ENCODE data around the gene FIBP.

Gene FIBP

DNA sequence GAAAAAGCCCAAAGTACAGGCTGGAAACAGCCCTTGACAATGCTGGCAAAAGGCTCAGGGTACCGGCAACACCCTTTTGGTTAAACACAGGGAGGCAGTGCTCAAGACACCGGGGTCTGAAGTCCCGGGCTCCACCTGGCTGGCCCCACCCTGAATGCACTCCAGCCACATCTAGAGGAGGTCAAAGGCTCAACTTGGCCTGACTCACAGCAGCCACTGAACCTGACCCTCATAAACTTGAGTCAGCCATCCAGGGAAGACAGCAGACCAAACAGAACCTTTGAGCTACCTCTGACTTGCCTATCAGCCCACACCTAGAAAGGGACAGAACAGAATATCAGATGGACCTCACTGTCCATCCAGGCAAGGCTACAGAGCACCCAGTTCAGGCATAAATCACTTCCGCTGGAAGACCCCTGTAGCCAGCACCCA is 34.1 kb downstream of the FIBP start:
- Histone ChIP-seq H3K4me2 (ENCODE audit: low read depth, low read length, poor library complexity, severe bottlenecking) (peak overlapping the region; percentile 4), H3K4me1 (ENCODE audit: insufficient read depth, low read length, poor library complexity, severe bottlenecking) (peaks cover 30% of the 10 kb centered on the region), H4K20me1 (ENCODE audit: insufficient read depth, low read length, poor library complexity, severe bottlenecking) (peaks cover 68% of the 10 kb centered on the region), H3K9ac (ENCODE audit: low read depth, low read length, poor library complexity, severe bottlenecking) (no peak overlapping the region), H3K79me2 (ENCODE audit: insufficient read depth, low read length) (peaks cover 66% of the 10 kb centered on the region), H3F3A (ENCODE audit: low read depth) (0 out of 2 replicates have a peak, but pooled peaks cover 7% of the 10 kb centered on the region), H3K27me3 (ENCODE audit: insufficient read depth, low read length, poor library complexity, severe bottlenecking) (peaks cover 6% of the 10 kb centered on the region), H3K9me3 (ENCODE audit: insufficient read depth, low read depth, low read length) (peaks cover 5% of the 10 kb centered on the region; the same call in 1 of the 2 replicates), H3K4me3 (ENCODE audit: low read length, poor library complexity, severe bottlenecking) (no peak overlapping the region), H3K36me3 (ENCODE audit: insufficient read depth, low read length) (peaks cover 60% of the 10 kb centered on the region; the same call in 1 of the 2 replicates), H2AFZ (ENCODE audit: low read length) (no peak overlapping the region), H3K9me2 (replicated peaks; ENCODE audit: low read depth, low read length) (no peaks in the 10 kb centered on the region)
- TF ChIP-seq EZH2phosphoT487 (IDR thresholded peaks at IDR 0.05; ENCODE audit: borderline replicate concordance) = no peak
- TF ChIP-seq, protein P1, sequence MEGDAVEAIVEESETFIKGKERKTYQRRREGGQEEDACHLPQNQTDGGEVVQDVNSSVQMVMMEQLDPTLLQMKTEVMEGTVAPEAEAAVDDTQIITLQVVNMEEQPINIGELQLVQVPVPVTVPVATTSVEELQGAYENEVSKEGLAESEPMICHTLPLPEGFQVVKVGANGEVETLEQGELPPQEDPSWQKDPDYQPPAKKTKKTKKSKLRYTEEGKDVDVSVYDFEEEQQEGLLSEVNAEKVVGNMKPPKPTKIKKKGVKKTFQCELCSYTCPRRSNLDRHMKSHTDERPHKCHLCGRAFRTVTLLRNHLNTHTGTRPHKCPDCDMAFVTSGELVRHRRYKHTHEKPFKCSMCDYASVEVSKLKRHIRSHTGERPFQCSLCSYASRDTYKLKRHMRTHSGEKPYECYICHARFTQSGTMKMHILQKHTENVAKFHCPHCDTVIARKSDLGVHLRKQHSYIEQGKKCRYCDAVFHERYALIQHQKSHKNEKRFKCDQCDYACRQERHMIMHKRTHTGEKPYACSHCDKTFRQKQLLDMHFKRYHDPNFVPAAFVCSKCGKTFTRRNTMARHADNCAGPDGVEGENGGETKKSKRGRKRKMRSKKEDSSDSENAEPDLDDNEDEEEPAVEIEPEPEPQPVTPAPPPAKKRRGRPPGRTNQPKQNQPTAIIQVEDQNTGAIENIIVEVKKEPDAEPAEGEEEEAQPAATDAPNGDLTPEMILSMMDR (conservative IDR thresholded peaks at IDR 0.05; ENCODE audit: low read length) = no peak

- Histone ChIP-seq H3K9ac (ENCODE audit: low read depth, low read length, poor library complexity, severe bottlenecking) (no peak overlapping the region), H4K20me1 (ENCODE audit: insufficient read depth, low read length, poor library complexity, severe bottlenecking) (peaks cover 68% of the 10 kb centered on the region), H3K36me3 (ENCODE audit: insufficient read depth, low read length) (peaks cover 60% of the 10 kb centered on the region; the same call in 1 of the 2 replicates)
These were observed 34.9 kb downstream of the FIBP start for GRCh38 chr11:65853246-65853979.

DNA sequence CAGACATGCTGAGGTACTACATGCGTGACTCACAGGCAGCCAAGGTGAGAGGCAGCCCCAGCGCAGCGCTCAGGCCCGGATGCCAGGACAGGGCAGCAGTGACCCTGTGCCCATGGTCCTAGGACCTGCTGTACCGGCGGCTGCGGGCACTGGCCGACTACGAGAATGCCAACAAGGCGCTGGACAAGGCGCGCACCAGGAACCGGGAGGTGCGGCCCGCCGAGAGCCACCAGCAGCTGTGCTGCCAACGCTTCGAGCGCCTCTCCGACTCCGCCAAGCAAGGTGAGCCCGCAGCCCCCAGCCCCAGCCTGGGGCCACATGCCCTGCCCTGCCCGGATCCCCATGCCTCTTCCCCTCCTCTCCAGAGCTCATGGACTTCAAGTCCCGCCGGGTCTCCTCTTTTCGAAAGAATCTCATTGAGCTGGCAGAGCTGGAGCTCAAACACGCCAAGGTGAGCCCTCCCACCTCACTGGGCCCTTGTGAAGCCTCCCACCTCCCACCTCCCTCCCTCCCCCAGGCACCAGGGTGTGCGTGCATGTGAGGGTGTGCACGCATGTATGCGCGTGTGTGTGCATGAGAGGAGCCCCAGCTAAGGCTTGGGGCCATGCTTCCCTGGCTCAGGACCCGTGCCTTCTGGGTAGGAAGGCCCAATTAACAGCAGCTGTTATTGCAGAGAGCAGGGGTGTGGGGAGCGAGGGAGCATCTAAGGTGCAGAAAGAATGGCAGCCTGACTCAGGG is 35.6 kb downstream of the FIBP start:
- Histone ChIP-seq H3K9ac (ENCODE audit: low read depth, low read length, poor library complexity, severe bottlenecking) (no peak overlapping the region), H3K4me3 (ENCODE audit: low read length, poor library complexity, severe bottlenecking) (no peak overlapping the region), H3F3A (ENCODE audit: low read depth) (no peaks in the 10 kb centered on the region), H3K4me1 (ENCODE audit: insufficient read depth, low read length, poor library complexity, severe bottlenecking) (peaks cover 23% of the 10 kb centered on the region), H3K4me2 (ENCODE audit: low read depth, low read length, poor library complexity, severe bottlenecking) (no peak overlapping the region), H3K36me3 (ENCODE audit: insufficient read depth, low read length) (peaks cover 60% of the 10 kb centered on the region; the same call in 1 of the 2 replicates), H3K27me3 (ENCODE audit: insufficient read depth, low read length, poor library complexity, severe bottlenecking) (peaks cover 6% of the 10 kb centered on the region), H3K9me3 (ENCODE audit: insufficient read depth, low read depth, low read length) (peaks cover 5% of the 10 kb centered on the region; the same call in 1 of the 2 replicates), H2AFZ (ENCODE audit: low read length) (no peak overlapping the region), H4K20me1 (ENCODE audit: insufficient read depth, low read length, poor library complexity, severe bottlenecking) (peaks cover 66% of the 10 kb centered on the region), H3K9me2 (replicated peaks; ENCODE audit: low read depth, low read length) (no peaks in the 10 kb centered on the region), H3K79me2 (ENCODE audit: insufficient read depth, low read length) (peaks cover 63% of the 10 kb centered on the region)
- TF ChIP-seq, protein P1 (conservative IDR thresholded peaks at IDR 0.05; ENCODE audit: low read length) = no peak
- TF ChIP-seq EZH2phosphoT487 (IDR thresholded peaks at IDR 0.05; ENCODE audit: borderline replicate concordance) = no peak

More at GRCh38 chr11:65853246-65853979, 34.9 kb downstream of the FIBP start:
- H3K4me2 ChIP-seq (ENCODE audit: low read depth, low read length, poor library complexity, severe bottlenecking) = peak overlapping the region; percentile 4
- H3K4me3 ChIP-seq (ENCODE audit: low read length, poor library complexity, severe bottlenecking) = no peak overlapping the region
- no peak for TF ChIP-seq EZH2phosphoT487 (IDR thresholded peaks at IDR 0.05; ENCODE audit: borderline replicate concordance)
- TF ChIP-seq, protein P1 (conservative IDR thresholded peaks at IDR 0.05; ENCODE audit: low read length) = peak; percentile 18; the same call in 1 of the 2 replicates
- H3K9me2 ChIP-seq (replicated peaks; ENCODE audit: low read depth, low read length) = no peaks in the 10 kb centered on the region
- H3K79me2 ChIP-seq (ENCODE audit: insufficient read depth, low read length) = peaks cover 66% of the 10 kb centered on the region
- peaks cover 24% of the 10 kb centered on the region for H3K4me1 ChIP-seq (ENCODE audit: insufficient read depth, low read length, poor library complexity, severe bottlenecking)
- no peak overlapping the region for H2AFZ ChIP-seq (ENCODE audit: low read length)
- H3F3A ChIP-seq (ENCODE audit: low read depth) = 0 out of 2 replicates have a peak, but pooled peaks cover 1% of the 10 kb centered on the region
- H3K27me3 ChIP-seq (ENCODE audit: insufficient read depth, low read length, poor library complexity, severe bottlenecking) = peaks cover 6% of the 10 kb centered on the region
- H3K9me3 ChIP-seq (ENCODE audit: insufficient read depth, low read depth, low read length) = peaks cover 5% of the 10 kb centered on the region; the same call in 1 of the 2 replicates
